GM19455 (cell line): Measurements from ENCODE around the gene SMAD1.
"Not testable (repeated sequence)": the region's sequence is repeated elsewhere in the genome, so short reads cannot be mapped to it uniquely, and the experiment has no call there.

Experiments used
- ATAC-seq: cut with Tn5 transposase; IDR thresholded peaks from one replicate; pipeline ENCODE4 v1.9.1; 2021; ENCODE audit not compliant: unreplicated experiment

SMAD1 gene

GRCh38 chr4:145554691-145555090 is 73.0 kb downstream of the SMAD1 start:
- ATAC-seq, result no peak

- peak; percentile 89 for ATAC-seq
These were observed 76.1 kb downstream of the SMAD1 start for GRCh38 chr4:145557720-145558119.

GRCh38 chr4:145563293-145563985 is 81.8 kb downstream of the SMAD1 start:
- no peak for ATAC-seq

DNA sequence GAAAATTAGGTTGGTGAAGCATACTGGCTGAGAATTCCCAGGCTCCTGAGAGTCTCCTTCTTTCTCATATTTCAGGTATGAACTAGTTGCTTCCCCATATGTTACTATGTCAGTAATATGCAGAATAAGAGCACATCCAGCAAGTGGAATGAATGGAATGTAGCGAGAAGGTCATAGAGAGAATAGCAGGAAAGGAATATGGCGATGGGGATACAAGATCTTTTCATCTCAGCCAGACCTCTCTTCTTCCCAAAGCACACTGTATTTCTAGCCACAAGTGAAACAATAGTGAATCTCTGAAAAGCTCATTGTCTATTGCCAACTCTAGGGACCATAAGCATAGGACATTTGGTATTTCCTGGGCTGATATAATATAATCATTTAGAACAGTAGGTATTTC is 82.9 kb downstream of the SMAD1 start:
- ATAC-seq, result no peak

DNA sequence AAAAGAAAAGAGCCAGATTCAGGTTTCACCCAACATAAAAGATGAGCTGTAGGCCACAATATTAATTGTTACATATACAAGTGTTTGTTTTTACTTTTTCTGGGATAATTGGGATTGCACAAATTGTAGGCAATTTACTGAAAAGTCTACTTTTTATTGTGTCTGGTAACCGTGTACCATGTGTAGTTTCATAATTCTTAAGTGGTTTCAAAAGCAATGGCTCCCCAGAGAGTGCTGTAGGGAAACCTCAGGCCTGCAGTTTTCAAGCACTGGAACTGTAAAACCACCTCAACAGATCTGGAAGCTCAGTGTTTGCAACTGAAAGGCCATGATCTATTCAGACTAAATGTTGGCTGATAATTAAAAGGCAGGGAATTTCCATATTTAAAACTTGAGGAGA is 83.7 kb downstream of the SMAD1 start:
- no peak for ATAC-seq

GRCh38 chr4:145566086-145566708 is 84.5 kb downstream of the SMAD1 start:
- ATAC-seq, result no peak

DNA sequence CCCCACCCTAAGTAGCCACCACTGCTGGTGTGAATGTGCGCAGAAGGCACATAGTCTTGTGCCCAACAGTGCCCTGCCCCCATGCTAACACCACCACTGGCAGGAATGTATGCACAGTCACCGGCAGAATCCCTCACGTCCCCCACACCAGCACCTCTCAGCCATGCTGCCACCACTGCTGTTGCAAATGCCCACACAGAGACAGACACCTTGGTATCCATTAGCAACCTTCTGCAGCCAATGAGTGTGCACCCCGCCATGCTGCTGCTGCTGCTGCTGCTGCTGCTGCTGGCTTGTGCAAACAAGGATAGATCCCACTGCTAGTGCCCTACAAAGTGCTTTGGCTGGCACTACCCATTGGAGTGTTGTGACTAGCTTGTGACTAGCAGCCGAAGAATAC is 85.1 kb downstream of the SMAD1 start:
- ATAC-seq, result no peak

DNA sequence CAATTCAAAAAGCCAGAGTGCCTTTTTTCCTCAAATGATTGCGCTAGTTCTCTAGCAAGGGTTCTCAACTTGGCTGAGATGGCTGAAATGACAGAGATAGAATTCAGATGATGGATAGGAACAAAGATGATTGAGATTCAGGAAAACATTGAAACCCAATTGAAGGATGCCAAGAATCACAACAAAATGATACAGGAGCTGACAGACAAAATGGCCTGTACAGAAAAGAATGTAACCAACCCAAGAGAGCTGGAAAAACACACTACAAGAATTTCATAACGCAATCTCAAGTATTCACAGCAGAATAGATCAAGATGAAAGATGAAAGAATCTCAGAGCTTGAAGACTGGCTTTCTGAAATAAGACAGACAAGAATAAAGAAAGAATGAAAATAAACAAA is 85.9 kb downstream of the SMAD1 start:
- no peak for ATAC-seq

- ATAC-seq, result not testable (repeated sequence)
These were observed 92.9 kb downstream of the SMAD1 start for GRCh38 chr4:145574546-145574945.

DNA sequence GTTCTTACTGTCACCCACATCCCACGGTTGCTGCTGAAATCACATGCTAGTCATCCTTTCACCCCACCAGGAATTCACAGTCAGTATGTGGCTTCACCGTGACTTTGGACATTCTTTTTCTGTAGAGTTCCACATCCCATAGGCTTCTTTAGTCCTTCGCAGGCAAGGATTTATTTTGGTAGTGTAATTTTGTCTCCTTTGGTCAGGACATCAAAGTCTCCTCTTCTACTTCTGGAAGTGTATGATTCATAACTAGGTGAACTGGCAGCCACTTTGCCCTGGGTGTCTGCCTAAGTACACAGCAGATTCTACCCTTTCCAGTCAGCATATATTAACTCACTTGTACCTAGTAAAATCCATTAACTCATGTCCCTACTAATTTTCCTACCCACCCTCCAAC is 99.3 kb downstream of the SMAD1 start:
- ATAC-seq, result no peak

DNA sequence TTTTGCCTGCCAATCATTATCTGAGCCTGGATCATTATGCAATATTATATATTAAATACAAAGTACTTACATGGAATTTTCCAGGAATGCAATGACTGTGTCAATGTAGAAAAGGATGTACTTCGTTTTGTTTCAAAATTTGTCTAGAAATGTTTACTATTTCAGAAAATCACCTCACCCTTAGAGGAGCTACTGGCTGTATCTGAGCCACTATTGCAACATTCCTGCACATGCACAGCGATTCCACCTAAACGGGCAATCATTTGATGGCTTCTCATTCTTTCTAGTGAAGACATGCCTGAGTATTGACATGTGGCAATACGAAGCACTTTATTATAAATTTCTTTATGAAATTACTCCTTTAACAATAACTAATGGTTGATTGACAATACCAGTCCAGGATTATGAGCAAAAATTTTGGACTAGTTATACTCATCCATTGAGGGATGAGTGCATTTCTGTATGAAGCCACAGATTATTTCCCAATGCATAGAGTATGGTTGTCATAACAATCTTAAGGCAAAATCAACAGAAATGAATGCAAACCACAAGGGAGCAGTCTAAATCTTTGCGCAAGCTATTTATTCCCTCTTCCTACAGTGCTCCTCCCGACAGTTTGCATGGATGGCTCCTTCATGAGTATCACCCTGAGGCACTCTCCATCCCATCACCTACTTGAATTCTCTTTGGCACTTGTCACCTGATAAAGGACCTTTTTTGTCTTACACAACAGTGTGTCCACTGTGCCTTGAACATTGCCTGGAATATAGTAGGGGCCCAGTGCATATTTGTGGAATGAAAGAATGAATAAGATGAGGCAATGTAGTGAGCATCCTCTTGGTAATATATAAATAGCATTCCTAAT is 101.8 kb downstream of the SMAD1 start:
- no peak for ATAC-seq

DNA sequence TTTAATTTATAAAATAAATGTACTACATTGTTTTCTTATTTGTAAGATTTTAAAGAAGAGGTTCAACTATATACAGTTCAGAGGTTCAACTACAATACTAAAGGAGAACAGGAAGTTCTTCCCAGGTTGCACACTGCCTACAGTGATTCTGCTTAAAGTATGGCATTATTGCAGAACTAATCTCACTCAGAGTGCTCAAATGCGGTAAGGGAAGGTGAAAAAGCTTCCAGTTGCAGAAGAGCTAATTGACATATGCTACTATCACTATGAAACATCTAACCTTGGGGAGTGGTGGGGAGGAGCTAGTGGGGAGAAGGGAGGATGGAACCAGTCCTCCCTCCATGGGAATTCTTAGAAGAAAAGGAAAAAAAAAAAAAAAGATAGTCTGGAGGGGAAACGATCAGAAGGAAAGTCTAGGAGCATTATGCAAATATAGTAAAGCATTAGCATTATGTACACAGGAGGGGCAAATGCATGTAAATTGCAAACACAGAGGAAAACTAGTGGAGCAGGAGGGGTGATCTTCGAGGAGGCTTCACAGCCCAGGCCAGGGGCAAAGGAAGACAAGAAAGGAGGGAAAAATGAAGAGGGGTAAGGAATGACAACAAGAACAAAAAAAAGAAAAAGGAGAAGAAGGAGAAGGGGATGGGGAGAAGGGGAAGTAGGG is 105.6 kb downstream of the SMAD1 start:
- ATAC-seq, result no peak

DNA sequence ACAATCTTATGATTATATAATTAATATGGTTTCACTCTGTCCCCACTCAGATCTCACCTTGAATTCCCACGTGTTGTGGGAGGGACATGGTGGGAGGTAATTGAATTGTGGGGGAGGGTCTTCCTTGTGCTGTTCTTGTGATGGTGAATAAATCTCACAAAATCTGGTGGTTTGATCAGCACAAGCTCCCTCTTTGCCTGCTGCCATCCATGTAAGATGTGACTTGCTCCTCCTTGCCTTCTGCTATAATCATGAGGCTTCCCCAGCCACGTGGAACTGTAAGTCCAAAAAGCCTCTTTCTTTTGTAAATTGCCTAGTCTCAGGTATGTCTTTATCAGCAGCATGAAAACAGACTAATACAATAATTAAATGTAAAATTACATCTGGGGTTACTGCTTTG is 107.7 kb downstream of the SMAD1 start:
- ATAC-seq, result not testable (repeated sequence)

DNA sequence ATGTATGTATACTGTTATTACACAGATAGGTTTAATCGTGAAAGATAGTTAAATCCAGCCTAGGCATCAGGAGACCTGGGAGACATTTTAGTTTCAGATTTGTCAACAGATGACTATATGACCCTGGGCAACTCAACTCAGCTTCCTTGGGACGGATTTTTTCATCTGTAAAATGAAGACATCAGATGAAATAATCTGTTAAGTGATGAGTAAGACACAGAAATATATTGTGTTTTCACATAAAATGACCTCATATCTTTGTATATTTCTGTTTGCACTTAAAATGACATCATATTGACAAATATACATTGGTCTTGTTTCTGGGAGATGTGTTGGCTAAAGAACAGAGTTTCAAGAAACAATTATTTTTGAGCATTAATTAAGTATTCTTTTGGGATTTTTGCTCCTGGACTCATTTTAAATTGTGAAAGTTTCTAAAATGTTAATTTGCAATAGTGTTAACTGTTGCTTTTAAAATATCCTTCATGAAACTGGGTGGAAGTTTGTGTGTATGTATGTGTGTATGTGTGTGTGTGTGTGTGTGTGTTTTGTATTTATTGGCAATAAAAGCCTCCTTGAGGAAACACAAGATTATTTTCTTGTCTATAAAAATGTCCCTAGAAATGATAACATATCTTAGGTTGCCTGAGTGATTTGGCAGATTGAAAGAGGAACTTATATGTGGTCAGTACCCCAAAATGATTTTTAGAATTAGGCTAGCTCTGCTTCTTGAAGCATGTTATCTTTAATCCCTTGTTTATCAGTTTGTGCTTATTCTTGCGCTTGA is 108.5 kb downstream of the SMAD1 start:
- ATAC-seq, result no peak

GRCh38 chr4:145602129-145602760 is 120.6 kb downstream of the SMAD1 start:
- no peak for ATAC-seq

DNA sequence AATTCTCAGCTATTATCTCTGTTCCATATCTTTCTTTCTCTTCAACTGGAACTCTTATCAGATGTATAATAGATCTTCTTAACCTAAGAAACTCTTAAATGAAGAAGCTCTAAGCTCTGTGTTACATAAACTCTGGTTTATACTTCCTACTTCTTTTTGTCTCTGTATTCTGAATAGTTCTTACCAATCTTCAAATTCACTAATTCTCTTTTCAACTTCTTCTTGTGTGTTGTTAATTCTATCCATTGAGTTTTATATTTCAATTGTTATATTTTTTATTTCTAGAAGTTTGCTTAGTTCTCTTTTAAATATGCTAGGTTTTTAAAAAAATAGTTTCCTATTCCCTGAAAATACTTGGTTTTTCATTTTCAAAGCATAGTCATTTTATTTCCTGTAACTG is 124.3 kb downstream of the SMAD1 start:
- ATAC-seq, result no peak
